ENCODE results near the gene PAFAH1B2.
"Not testable (repeated sequence)": the region's sequence is repeated elsewhere in the genome, so short reads cannot be mapped to it uniquely, and the experiment has no call there.

Gene PAFAH1B2

GRCh38 chr11:117206111-117206510 is 62.0 kb downstream of the PAFAH1B2 start:
- DNase-seq, result not testable (repeated sequence)

- not testable (repeated sequence) for DNase-seq
Measured at GRCh38 chr11:117206859-117207258, 62.8 kb downstream of the PAFAH1B2 start.

- DNase-seq, result not testable (repeated sequence)
Measured at GRCh38 chr11:117207481-117207880, 63.4 kb downstream of the PAFAH1B2 start.

- not testable (repeated sequence) for DNase-seq
Measured at GRCh38 chr11:117208710-117209109, 64.6 kb downstream of the PAFAH1B2 start.

GRCh38 chr11:117209351-117210125 is 65.5 kb downstream of the PAFAH1B2 start:
- DNase-seq, result not testable (repeated sequence)

- no peak for DNase-seq
Measured at GRCh38 chr11:117210620-117211019, 66.5 kb downstream of the PAFAH1B2 start.

GRCh38 chr11:117212697-117213355 is 68.7 kb downstream of the PAFAH1B2 start:
- DNase-seq, result no peak

GRCh38 chr11:117214404-117215110 is 70.5 kb downstream of the PAFAH1B2 start:
- no peak for DNase-seq

GRCh38 chr11:117217141-117218084 is 73.3 kb downstream of the PAFAH1B2 start:
- DNase-seq, result no peak

- DNase-seq, result no peak
Measured at GRCh38 chr11:117218133-117218915, 74.2 kb downstream of the PAFAH1B2 start.

- DNase-seq, result no peak
Measured at GRCh38 chr11:117219001-117219400, 74.9 kb downstream of the PAFAH1B2 start.

GRCh38 chr11:117219455-117219854 is 75.4 kb downstream of the PAFAH1B2 start:
- no peak for DNase-seq

- no peak for DNase-seq
Measured at GRCh38 chr11:117219995-117220394, 75.9 kb downstream of the PAFAH1B2 start.

- no peak for DNase-seq
Measured at GRCh38 chr11:117220568-117220967, 76.5 kb downstream of the PAFAH1B2 start.

GRCh38 chr11:117220999-117221774 is 77.1 kb downstream of the PAFAH1B2 start:
- no peak for DNase-seq

GRCh38 chr11:117221775-117222517 is 77.9 kb downstream of the PAFAH1B2 start:
- DNase-seq, result no peak

- no peak for DNase-seq
Measured at GRCh38 chr11:117222991-117223740, 79.1 kb downstream of the PAFAH1B2 start.

- no peak for DNase-seq
Measured at GRCh38 chr11:117223741-117224689, 79.9 kb downstream of the PAFAH1B2 start.

All from AML-193 (cell line).